Stimulated activated CD4-positive, alpha-beta T cell treated with anti-CD3 and anti-CD28 coated beads, TNF-alpha, amount 100 ng/mL, for 4 hours (primary cell): Measurements from ENCODE around the gene DGKB.

ENCODE experiments used
- DNase-seq, 3 experiments: peaks; one replicate each; pipeline ENCODE4 v3.0.0-alpha.2; 2020; ENCODE audit warnings: low read depth in 3 of 3

DGKB gene

DNA sequence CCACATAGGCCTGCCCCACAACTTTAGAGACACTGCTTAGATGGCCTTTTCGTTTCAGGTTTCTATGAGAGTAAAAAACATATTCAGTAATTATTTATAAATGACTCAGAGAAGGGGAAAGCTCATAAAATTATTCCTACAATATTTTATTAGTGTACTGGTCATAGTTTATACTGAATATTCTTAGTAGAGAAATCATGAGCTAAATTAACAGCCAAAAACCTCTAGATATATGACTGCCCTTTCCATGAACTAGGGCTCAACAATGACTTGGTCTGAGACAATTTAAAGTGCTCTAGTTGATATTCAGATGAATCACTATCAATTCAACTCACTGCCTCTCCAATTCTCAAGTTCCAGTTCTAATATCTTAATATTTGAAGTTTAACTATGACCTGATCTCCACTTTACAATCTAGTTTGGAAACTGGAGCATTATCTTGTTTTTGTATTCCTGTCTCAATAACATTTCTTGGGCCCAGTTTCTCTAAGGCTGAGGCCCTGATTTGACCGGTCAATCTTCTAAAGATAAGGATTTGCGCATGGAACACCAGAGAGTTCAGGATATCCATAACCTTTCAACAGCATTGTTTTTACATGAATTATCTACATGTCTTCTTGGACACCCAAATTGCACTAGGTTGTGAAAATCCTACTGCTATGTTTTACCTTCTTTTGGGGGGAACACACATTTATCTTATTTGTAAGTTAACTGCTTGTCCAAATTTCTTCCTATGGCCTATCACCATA lies 141.6 kb downstream of the DGKB start:
- no peak for DNase-seq

DNA sequence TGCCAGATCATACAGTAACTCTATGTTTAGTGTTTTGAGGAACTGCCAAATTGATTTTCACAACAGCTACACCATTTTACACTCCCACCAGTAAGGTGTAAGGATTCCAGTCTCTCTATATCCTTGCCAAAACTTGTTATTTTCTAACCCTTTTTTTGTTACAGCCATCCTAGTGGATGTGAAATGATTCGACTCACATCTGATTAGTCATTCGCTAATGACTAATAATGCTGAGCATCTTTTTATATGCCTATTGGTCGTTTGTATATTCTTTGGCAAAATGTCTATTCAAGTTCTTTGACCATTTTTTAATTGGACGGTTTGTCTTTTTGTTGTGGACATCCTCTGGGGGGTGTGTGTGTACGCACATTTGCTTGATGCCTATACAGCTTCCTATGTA lies 142.8 kb downstream of the DGKB start:
- DNase-seq: no peak

DNA sequence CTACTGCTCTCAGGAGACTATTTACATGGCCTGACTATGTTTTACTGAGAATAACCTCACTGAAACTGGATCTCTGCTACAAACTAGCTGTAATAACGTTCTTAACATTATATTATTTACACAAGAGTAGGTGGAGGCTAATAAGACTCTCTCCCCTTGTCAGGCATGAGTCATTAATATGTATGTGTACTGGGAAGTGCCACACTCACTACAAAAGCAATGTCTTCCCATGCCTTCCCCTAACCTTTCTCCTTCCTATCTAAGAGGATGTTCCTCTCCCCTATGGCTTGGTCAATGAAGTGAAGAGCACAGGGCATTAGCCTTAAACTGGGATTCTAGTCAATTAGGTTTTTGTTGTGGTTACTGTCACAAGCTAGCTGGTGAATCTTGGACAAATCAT lies 147.9 kb downstream of the DGKB start:
- no peak for DNase-seq

DNA sequence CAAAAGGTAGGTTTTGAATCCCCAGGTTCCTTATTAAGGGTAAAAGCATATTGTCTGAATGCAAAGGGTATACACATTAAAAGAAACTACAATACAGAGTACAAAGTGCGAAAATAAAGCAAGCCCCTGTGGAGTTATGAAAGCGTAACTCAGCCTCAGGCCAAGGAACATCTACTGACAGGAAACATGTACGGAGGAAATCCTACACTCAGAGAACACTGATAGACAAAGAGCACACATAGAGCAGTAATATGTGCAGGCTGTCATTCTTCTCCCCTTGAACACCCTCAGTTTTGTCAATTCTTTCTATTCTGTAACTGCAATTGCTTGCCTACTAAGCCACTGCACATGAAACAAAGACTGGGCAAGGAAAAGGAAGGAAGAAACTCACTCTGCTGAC lies 150.2 kb downstream of the DGKB start:
- no peak for DNase-seq

DNA sequence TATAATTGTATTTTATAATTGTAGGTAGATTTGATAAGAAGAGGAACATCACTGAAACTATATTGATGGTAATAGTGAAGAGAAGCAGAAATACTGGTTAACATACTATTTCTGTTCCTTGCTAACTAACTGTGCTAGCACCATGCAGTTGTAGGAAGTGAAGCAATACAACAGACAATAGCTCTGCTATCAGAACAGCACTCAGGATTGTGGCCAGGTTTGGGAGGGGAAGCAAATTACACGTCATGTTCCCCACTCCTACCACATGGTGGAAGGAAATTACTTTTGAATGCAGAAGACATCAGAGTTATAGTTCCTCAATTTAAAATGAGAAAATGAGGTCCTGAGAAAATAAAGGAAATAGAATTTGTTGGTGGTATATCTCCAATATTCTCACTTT lies 151.1 kb downstream of the DGKB start:
- DNase-seq: no peak

DNA sequence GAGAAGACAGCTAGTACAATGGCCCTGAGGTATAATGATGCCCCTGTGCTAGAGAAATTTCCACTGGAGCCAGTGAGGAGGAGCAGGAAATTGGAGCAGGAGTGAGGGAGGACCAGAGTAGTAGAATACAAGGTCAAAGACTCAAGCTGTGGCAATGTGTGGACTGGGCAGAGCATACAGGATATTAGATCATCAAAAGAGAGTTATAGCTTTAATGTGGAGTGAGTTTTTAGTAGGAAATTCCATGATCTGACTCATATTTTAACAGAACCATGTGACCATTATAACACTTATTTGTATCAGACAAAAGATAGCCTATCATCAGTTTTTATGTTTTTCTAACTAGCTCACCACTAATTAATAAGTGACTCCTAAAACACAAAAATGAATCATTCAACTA lies 154.1 kb downstream of the DGKB start:
- DNase-seq: no peak

DNA sequence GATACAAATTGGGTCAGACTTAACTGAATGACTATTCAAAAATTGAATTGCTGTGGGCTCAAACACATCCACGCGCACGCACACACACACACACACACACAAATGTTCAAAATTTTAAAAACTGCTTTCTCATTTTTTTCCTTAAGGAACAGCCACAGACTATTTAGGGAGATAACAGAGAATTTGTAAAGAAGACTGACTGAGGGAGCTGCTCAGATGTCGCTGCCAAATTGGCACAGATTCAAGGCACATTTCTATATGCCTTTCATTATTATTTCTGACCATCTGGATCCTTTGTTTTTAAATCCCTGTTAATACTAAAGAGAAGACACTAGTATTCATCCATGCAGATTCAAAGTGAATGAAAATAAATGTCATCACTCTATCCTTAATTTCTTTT lies 154.8 kb downstream of the DGKB start:
- DNase-seq: no peak

DNA sequence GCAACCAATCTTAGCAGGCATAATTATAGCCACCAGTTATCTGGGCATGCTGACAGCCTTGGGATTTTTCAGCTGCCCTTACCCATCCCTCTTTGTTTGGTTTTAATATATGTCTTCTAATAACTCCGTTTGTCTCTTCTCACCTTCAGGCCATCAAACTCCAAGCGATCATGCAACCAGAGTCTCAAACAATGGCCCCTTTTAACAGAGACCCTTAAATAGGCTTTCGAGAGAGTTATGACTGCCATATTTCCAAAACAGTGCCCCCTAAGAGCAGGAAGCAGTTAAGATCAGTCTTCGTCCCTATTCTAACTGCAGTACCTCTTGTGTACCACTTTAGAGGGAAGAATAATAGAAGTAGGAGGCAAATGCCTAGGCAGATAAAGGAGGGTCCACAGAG lies 157.5 kb downstream of the DGKB start:
- DNase-seq: no peak

DNA sequence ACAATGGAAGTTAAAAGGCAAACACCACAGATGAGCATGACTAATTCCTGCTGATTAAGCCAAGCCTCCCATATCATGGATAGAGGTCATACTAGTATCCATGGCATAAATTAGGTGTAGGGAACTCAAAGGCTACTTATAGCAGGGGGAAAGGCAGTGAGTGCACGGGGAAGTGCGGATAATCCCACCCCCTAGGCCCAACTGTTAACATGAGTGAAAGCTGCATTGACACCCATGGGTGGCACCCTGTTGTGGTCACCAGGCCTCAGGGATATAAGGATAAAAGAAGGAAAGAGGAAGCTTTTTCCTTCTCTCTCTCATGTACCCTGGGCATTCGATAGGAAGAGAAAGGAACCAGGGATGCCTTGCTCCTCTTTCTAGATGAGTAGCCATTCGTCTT lies 161.9 kb downstream of the DGKB start:
- no peak for DNase-seq

DNA sequence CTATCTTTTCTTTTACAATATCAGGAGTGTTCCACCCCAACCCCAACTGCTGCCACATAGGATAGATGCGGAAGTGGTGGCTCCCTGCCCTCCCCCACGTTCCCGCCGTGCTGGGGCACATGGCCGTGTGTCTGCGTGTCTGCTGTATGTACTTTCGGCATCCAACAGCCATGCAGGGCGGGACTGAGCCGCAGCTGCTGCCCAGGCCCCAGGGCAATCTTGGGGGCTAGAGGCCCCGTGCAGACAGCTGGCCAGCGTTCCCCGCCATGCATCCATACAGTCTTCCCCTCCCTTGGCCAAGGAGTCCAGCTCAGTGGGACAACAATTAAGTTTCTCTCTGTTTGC lies 162.7 kb downstream of the DGKB start:
- DNase-seq: no peak

DNA sequence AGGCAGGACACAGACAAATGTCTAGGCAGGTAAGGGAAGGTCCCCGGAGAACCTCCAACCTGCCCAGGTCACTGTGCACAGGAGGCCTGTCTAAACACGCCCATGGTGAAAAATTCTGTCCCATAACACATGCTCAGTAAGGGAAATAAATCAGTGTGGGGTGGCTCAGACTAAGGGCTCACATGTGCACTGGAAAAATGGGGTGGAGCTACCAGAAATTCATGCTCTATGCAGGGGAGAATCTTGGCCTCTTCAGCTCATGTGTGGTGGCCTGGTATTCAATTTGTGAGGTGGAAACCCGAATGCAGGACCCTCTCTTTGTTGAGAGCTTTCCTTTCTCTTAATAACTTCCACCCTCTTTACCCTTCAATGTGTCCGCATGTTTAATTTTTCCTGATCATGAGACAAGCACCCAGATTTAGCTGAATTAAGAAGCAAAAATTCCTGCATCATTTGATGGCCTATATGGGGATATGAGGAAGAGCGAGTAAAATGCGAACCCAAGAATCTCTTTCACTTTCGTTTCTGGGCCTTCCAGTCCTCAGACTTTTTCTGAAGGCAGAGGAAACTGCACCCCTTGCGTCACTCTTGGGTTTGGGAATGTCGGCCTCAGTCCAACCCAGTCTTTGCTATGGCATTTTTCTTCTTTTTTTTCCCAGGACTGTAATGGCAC lies 163.2 kb downstream of the DGKB start:
- no peak for DNase-seq

DNA sequence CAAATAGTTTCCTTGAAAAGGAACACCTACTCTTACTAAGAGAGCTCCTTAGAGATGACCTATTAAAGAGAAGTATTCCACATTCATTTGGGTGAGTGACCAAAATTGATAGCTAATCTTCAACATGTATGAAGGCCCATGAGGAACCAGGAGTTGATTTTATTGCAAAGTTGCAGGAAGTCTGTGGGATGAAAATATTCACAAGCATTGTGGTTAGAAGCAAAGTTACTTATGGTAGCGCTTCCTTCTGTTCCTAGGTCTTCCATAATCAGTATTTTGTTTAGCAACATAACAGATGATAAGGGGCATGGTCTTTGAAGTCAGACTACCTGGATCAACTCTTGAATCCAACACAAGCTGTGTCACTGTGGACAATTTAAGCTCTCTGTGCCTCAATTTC lies 164.5 kb downstream of the DGKB start:
- DNase-seq: no peak

DNA sequence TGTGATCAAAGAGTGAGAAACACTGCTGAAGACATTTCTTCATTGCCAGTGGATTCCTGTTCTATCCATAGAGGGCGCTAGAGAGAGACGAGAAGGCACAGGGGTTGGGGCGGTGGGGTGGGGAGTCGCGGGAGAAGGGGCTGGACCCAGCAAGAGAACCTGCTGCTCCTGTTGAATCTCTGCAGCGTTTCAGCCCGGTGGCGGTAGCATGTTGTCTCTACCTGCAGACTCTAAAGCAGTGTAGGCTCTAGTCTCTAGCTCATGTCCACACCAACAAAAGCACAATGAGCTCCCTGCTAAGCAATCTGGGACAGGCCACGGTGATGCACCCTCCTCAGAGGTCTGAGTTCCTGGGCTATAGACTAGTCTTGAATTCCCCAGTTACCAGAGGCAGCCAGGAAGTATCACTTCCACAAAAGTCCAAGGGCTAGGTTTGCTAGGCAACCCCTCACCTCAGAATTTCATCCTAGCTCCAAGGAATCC lies 167.7 kb downstream of the DGKB start:
- DNase-seq: no peak

DNA sequence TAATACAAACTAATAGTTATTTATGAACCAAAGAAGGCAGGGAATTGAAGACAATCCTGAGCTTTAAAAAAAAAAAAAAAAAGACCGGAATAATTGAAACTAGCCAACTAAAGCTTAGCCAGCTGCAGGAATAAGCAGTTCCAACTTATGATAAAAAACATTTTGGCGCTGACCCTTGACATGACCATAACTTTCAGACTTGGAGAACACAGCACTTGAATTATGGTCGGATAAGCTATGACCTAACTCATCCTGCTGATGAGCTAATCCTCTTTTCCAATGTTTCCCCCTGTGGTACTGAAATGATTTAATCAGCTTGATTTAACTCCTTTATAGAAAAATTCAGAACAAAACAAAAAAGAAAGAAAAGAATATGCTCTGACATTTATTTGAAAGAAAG lies 181.8 kb downstream of the DGKB start:
- no peak for DNase-seq

DNA sequence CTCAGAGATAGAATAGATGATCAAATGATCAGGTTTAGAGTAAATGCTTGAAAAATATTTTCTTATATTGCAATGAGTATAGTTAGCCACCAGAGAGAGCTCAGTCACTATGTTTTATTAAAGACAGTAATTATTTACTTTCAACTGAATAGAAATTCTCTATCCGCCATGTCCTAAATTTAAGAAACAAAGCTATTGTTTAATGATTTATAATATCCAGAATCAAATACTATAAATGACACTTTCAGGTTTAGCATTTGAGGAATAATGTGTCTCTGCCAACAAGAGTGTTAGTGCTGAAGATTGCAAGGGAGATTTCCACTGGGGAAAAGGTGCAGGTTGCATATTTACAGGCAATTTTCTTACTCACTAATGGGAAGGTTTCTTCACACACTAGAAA lies 184.7 kb downstream of the DGKB start:
- no peak for DNase-seq

DNA sequence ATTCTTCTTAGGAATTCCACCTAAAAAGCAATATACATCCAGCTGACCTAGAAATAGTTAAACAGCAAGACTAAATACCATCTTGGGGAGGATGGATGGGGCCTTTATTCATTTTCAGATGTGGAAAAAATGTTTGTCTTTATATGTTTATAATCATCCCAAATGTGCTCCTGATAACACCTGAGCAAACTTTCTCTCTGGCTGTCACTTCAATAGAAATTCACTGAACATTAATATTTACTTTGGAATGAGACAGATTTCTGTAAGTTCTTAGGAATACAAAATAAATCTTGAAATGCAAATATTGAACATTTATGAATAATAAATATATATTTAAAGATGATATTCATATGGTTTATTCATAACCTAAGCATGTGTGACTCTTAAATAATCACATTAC lies 185.4 kb downstream of the DGKB start:
- DNase-seq: no peak

DNA sequence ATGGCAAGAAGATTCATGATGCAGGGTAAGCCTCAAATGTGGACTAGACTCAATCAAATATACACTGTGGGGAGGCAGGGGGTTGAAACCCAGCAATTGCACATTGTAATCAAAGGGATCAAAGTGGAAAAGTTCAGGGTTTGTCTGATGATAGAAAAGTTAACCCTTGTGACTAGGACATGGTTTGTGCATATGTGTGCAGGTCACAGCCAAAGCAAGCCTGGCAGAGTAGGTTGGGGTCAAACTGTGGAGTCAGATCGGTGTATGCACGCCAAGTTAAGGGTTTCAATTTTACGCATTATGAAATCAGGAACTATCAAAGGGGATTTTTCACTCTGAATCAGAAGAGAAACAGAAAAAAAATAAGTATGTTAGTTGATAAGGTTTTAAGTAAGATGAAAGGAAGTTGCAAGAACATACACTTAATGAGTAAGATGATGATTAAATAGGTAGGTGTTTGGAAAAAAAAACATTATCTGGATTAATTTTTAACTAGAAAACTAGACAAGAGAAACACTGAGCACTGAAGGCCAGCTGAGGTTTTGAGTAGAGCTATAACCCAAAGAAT lies 188.3 kb downstream of the DGKB start:
- DNase-seq: no peak

DNA sequence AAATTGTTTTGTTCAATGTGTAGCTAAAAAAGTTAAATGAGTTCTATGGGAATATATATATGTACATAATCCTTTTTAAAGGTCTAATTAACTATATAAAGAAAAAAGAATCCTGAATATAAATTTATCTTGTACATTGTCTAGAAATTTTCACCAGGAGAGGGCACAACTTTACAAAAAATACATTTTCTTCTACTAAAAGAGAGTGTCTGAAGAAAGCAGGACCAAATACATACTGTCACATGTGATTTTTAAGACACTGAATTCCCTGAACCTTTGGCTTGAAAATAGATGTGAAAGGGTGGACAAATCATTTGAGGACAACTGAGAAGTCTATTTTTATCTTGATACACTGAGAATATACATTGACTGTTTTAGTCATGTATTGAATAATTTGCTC lies 204.3 kb downstream of the DGKB start:
- DNase-seq: no peak

DNA sequence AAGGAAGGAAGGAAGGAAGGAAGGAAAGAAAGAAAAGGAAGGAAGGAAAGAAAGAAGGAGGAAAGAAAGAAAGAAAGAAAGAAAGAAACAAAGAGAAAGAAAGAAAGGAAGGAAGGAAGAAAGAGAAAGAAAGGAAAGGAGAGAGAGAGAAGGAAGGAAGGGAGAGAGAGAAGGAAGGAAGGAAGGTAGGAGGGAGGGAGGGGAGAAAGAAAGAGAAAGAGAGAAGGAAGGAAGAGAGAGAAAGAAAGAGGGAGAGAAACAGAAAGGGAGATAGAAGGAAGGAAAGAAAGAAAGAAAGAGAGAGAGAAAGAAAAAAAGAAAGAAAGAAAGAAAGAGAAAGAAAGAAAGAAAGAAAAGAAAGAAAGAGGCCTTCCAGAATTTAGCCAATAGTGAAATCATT lies 204.9 kb downstream of the DGKB start:
- no peak for DNase-seq

DNA sequence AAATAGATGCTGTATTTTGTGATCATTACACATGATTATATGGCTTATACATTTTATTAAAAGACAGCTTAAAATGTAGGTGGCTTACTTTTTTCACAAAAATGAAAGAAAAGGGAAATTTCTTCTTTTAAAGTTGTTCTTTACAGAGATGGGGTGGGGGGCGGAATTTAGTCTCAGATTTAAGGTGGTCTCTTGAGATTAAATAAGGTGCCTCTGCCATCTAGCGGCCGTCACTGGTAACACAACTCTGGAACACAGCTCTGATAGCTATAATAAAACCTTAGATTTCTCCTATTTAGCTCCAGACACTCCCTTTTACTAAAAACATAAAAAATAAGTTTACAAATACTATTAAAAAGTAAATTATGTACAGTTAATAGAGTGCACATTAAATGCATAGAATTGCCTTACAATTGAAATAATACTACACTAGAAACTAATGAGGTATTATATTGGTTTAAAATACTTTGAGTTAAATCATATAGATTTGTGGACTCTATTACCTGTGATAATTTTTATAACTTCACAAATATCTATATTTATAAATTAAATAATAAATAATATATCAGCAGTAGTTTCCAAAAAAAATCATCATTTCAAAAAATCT lies 210.9 kb downstream of the DGKB start:
- peak; percentile 1 to 15 (median 15) for DNase-seq

DNA sequence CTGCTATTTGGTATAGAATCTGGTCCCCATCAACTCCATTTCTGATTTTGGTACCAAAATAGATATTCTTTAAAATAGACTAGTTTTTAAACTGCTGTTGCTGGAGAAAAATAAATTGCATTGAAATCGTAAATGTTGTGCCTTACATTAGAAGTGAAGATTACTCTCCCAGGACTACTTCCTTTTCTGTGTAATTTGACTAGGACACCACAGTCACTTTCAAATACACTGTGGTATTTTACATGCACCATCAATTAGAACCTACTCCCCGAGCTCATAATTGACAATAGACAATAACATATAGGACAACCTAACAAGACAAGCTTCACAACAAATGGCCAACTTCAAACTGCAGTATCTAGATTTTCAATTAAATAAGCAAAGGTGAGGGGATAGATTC lies 211.5 kb downstream of the DGKB start:
- no peak for DNase-seq

DNA sequence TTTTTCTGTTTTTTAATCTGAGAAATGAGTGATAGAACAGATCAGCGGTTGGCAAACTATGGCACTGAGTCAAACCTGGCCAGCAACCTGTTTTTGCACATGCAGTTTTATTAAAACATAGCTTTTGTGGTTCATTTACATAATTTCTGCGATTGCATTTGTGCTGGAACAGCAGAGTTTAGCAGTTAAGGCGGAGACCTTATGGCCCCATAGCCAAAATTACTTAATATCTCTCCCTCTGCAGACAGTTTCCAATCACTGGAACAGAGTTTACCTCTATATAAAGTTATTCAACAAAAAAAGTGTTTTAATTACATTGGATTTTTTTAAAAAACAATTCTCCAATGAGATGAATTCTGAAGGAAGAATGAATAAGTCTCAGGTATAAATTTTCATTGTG lies 212.1 kb downstream of the DGKB start:
- no peak for DNase-seq

DNA sequence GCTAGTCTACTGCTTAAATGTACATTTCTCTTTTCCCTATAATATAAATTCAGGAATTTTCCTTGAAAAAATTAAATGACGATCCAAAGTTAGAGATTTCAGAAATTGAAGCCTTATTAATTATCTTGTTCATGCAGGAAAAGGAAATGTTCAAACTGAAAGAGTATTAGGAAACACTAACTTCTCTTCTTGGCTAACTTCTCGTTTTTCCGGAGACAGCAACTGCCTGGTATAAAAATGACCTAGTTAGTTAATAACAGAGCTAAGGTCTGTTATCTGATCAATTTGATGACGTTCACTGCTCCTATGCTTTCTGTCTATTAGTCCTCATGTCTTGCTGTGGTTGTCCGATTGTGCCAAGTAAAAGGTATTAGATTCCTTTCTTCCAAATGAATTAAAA lies 212.5 kb downstream of the DGKB start:
- no peak for DNase-seq
